Measurements from ENCODE around the gene DGKB.

Gene DGKB

GRCh38 chr7:14870394-14870793 is 32.2 kb downstream of the DGKB start:
- DNase-seq (ENCODE audit: low read depth) = no peak

DNA sequence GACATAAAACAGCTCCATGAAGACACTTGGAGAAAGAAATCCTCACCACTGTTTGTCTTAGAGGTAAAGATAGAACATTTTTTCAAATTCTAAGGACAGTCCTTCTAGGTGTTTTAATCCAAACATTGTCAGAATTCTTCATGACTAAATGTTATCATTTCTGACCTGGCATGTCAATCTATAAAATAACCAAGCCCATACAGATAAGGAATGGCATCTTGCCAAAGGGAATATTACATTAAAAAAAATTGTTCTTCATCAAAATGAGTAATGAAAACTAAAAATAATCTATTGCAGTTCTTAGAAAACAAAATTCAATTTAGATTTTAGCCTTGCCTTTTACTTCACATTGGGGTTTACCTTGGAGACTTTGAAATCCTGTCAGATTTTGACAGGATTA is 33.6 kb downstream of the DGKB start:
- no peak overlapping the region for H3K4me3 ChIP-seq (ENCODE audit: low read depth, low read length)
- no peak for DNase-seq (ENCODE audit: low read depth)
- TF ChIP-seq CTCF (IDR thresholded peaks at IDR 0.05; ENCODE audit: low read depth, low read length, missing control alignments) = no peak

More at GRCh38 chr7:14870394-14870793, 32.2 kb downstream of the DGKB start:
- TF ChIP-seq CTCF (IDR thresholded peaks at IDR 0.05; ENCODE audit: low read depth, low read length, missing control alignments) = no peak
- no peak overlapping the region for H3K4me3 ChIP-seq (ENCODE audit: low read depth, low read length)

DNA sequence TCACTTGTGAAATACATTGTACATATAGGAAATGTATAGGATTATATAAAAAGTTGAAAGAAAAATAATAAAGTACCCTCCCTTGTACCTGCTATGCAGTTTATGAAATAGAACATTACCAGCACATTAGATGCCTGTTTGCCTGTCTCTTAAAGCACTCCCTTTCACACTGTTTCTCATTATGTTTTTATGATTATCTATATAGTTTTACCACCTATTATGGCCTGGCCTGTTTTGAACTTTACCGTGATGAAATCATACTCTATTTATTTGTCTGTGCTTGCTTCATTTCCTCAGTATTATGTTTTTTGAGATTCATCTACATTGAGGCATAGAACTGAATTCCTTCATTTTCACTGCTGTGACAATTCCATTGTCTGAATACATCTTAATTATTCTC is 41.1 kb downstream of the DGKB start:
- DNase-seq (ENCODE audit: low read depth) = no peak
- TF ChIP-seq CTCF (IDR thresholded peaks at IDR 0.05; ENCODE audit: low read depth, low read length, missing control alignments) = no peak
- H3K4me3 ChIP-seq (ENCODE audit: low read depth, low read length) = no peak overlapping the region

DNA sequence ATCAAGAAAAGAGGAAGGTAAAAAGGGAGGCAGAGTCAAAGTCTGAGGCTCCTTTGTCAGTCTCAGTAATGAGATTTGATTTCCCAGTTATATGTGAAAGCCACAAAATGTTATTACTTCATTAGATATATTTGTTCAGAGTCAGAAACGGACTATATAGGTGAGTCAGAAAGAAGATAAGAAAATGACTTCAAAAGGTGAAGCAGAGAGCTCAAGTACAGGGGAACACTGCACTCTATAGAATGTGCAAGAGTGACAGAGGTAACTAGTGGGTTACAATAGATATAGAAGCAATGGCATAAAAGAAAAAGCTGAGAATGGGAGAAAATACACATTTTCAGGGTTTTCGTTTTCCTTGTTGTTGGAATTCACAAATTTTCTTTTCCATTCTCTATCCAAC is 43.3 kb downstream of the DGKB start:
- no peak for DNase-seq (ENCODE audit: low read depth)
- H3K4me3 ChIP-seq (ENCODE audit: low read depth, low read length) = no peak overlapping the region
- TF ChIP-seq CTCF (IDR thresholded peaks at IDR 0.05; ENCODE audit: low read depth, low read length, missing control alignments) = no peak

- no peak for TF ChIP-seq CTCF (IDR thresholded peaks at IDR 0.05; ENCODE audit: low read depth, low read length, missing control alignments)
- DNase-seq (ENCODE audit: low read depth) = no peak
- no peak overlapping the region for H3K4me3 ChIP-seq (ENCODE audit: low read depth, low read length)
These were observed 43.7 kb downstream of the DGKB start for GRCh38 chr7:14858866-14859265.

DNA sequence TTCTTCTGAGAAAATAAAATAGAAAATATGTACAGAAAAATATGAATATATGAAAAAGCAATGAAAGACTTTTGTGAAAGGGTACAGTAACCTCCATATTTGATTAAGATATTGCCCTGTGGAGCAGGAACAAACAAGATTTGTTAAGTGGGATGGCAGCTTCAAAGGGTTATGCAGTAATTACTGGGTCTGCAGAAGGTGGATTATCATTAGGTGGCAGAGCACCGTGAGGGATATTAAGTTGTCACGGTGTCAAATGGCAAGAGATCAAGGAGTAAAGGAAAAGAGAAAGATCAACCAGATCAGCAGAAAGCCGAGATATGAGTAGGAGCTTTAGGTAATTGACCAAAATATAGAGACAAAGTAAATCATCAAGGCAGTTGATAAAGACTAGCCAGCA is 44.1 kb downstream of the DGKB start:
- TF ChIP-seq CTCF (IDR thresholded peaks at IDR 0.05; ENCODE audit: low read depth, low read length, missing control alignments) = no peak
- H3K4me3 ChIP-seq (ENCODE audit: low read depth, low read length) = no peak overlapping the region
- no peak for DNase-seq (ENCODE audit: low read depth)

- no peak overlapping the region for H3K4me3 ChIP-seq (ENCODE audit: low read depth, low read length)
- TF ChIP-seq CTCF (IDR thresholded peaks at IDR 0.05; ENCODE audit: low read depth, low read length, missing control alignments) = no peak
- no peak for DNase-seq (ENCODE audit: low read depth)
These were observed 47.3 kb downstream of the DGKB start for GRCh38 chr7:14855033-14855794.

Measured in GM12864 (cell line).